Activated naive CD4-positive, alpha-beta T cell treated with anti-CD3 and anti-CD28 coated beads, Interleukin-2, amount 50 U/mL, for 16 hours (primary cell): ENCODE measurements around the gene TRIO.

Source experiments
- DNase-seq: peaks from one replicate; pipeline ENCODE4 v3.0.0-alpha.2; 2020

TRIO gene

GRCh38 chr5:14171046-14171445 lies 27.9 kb downstream of the TRIO start:
- DNase-seq: no peak

GRCh38 chr5:14171621-14172020 lies 28.5 kb downstream of the TRIO start:
- no peak for DNase-seq

DNA sequence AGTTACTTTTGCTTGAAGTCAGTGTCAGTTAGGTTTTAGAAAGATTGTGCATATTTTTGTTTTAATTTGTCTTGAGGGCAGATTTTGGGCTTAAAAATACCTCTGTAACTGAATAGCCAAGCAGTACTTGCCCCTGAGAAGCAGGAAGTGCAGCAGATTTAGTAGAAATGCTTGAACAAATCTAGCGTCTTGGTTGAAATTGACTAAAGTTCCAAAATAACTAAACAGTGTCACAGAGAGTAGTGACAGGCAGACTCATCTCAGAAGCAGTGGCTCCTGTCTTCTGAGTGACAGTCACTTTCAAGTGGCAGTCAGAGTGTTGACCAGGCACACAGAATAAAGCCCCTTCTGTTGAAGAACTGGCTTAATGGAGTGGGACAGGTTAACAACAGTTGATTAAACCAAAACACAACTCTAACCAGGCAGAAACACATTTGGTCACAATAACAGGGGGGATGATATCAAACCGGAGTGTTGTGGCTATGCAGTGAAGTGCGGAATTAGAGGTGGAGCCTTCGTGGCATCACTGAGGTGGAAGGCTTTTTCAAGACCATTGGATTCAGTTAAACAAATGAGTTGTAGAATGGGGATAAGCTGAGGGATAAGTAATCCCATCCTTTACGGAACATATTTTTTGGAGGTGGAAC lies 29.1 kb downstream of the TRIO start:
- DNase-seq: no peak

DNA sequence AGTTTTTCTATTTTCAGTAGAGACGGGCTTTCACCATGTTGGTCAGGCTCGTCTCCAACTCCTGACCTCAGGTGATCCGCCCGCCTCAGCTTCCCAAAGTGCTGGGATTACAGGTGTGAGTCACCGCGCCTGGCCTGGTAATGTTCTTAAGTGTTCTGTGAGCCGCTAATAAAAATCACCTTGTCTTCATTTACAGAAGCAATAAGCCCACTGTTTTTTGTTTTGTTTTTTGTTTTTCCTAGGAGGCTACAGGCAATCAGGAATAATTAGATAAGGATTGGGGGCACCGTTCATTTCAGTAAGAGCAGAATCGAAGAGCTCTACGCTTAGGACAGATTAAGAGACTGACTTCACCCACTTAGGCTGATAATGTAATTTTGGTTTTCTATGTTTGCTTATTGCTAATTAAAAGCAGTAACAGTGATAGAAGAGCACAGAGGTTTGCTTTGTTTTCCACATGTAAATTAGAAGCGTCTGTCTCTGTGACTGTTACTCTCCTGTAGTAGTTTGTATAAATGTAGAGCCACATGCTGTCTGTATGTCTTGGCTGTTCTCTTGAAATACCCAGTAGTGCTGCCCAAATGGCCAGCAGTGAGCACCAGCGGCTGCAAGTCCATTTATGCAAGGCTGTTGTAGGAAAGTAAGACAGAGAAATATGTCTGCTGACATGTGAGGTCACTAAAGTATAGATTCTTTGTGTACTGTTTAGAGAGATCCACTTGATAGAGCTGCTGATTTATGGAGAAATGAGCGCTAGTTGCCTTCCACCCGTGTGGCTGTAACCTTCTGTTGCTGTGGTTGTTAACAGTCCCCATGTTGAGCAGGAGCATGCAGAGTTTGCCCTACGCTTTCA lies 30.5 kb downstream of the TRIO start:
- DNase-seq: no peak

DNA sequence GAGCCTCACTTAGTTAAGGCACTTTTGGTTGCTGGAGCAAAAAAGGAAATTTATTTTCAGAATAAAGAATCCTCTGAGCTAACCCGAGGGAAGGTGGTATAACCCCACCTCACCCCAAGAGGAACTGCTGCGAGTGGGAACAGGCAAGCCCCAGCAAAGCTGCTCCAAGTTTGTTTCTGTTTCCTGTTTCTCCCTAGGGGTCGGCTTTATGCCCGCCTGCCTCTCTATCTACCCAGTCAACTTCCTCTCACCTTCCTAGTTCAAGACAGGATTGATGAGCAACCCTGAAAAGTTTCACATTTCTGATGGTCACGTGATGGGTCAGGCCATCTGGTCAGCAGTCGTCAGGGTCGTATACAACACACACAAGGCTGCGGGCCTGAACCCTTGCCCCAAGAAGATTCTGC lies 31.1 kb downstream of the TRIO start:
- no peak for DNase-seq

DNA sequence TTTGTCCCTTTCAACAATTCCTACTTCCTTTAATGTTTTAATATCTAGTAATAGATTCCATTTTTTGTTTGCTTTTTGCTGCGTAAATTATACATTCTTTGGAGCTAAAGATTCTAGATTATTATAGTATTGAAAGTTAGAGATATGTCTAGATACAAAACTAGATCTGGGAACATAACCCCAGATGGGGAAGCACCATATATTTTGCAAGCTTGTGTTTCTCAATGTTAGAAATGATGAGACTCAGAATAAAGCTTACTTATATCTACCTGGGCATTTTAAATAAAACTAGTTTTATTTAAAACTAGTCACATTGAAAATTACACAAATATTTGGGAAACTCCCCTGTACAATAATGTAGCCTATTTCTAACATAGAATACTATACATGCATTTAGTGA lies 32.2 kb downstream of the TRIO start:
- no peak for DNase-seq

DNA sequence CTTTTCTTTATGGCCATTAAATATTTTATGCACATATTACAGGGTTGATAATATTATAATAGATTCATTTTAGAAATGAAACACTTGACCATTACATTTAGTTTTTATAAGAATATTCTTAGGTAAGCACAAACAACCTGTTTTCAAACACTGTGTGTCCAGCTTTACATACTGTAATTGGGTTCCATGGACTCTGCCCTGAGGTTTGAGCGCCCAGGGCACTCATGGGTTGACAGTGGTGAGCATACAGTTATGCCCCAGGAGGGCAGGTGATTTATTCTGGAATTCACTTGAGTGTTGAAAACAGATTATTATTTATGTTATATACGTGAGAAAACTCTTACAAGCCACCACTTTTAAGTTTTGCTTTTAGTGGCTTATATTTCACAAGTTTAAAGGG lies 33.7 kb downstream of the TRIO start:
- no peak for DNase-seq

DNA sequence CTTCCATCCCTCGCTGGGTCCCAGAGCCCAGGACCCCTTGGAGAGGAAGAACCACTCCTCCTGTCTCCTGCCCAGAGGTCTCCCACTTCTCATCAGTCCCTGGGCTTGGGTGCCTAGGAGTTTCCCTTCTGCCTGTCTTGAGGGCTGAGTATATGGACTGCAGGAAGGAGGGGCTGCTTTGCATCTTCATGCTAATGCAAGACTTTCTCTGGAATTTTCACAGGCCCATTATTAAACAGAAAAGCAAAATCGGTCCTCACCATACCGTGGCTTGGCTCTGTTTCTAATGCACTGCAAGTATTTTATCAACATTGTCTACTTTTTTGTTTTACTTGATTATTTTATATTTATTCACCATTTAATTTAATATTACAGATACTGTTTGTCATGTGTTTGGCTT lies 34.5 kb downstream of the TRIO start:
- DNase-seq: no peak

- no peak for DNase-seq
These were observed 34.9 kb downstream of the TRIO start for GRCh38 chr5:14178091-14178490.

DNA sequence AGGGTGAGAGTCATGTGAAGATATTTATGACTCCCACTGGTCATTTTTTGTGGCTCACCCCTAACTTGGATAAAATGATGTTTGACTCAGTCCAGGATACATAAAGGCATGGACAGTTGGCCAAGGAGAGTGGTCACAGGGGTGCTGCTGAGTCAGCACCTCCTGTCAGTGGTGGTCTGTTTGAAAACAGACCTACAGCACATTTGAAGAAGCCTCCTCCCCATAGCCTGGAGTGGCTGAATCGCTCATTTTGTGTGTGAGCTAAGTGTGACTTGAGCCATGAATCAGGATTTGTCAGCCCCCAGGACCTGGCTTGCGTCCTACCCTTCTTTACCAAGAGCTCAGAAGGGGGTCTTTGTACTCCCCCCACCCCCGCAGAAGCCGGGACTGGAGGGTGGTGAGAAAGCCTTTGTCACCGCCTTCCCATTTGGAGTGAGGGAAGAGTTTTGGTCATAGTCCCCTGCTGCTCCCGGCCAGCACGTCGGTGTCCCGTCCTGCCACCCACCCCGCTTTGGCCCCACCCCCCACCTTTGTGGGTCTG lies 35.6 kb downstream of the TRIO start:
- DNase-seq: no peak

GRCh38 chr5:14179446-14179845 lies 36.3 kb downstream of the TRIO start:
- no peak for DNase-seq

GRCh38 chr5:14180437-14180836 lies 37.3 kb downstream of the TRIO start:
- no peak for DNase-seq

- no peak for DNase-seq
These were observed 38.3 kb downstream of the TRIO start for GRCh38 chr5:14181299-14181968.

- DNase-seq: no peak
These were observed 39.6 kb downstream of the TRIO start for GRCh38 chr5:14182761-14183160.

DNA sequence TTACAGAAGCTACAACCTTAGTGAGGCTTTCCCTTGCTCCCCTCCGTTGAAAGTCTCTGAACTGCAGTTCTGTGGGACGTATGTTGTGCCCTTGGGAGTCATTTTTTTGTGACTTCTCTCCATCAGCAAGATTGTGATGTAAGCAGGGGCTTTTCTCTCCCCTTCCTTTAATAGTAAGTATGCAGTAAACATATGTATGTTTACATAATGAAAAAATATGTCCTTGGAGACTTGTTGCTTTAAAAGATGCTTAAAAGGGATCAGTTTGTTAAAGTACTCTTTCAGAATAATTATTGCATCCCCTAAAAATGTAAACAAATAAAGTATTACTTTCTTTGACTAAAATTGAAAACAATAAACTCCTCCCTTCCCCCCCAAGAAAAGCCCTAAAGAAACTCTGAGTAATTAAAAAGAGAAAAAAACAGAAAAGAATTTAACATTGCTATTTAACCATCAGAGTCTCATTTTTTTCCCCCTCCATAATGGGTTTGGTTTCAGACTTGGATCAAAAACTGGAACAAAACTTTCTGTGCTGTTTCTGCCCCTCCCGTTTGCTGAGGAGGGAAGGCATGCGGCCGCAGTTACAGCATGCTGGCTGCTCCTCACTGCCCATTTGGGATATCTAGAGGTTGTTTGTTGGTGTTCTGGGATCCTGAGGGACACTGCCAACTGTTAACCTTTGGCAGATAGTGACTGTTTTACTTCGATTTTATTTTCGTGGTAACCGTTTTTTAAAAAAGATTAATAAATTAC lies 40.2 kb downstream of the TRIO start:
- no peak for DNase-seq

DNA sequence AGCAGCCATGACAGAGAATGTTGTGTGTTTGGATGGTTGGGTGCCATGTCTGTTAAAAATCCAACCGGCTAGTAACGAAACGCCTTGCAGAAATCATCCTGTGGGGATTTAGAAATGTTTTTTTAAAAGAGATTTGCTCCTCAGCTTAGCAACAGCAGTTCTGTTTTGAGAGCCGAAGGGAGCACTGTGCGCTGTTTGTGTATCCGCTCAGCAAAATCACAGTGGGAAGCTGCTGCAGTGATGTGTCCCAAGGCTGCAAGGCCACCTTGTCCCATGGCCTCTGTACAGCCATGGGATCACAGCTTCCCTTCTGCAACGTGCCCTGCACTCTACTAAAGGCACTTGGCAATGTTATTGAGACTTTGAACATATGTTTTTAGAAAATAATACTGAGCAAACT lies 40.9 kb downstream of the TRIO start:
- no peak for DNase-seq

- DNase-seq: no peak
These were observed 41.6 kb downstream of the TRIO start for GRCh38 chr5:14184725-14185124.

DNA sequence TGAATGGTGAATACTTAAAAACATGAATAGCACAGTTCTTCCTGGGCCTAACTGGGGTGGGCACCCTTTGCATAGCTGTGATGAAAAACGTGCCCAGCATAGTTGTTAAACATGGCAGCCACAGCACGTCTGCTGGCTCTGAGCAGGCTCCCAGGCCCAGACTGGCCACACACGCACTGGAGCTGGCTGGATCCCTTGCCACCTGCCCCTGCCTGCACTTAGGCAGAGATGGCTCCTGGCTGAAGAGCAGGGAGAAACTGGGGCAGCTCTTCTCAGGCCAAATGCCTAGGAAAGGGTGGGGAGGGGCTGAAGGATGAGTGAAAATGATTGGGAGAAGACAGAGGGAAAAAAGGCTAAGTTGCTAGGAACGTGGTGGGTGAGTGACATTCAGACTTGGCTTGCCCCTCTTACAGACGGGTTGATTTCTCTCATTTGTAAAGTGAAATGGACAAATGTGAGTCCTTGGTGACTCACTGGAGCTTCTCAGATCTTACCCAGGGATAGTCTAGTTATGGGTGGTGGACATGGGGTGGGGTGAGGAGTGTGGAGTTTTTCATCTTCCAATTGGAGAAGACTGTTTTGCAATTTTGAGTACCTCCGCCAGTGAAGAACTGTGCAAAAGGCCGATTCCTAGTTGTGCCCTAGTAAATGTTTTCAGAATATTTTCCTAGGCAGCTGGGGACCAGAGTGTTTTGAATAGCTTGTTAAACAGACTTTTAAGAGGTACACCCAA lies 42.4 kb downstream of the TRIO start:
- DNase-seq: no peak

DNA sequence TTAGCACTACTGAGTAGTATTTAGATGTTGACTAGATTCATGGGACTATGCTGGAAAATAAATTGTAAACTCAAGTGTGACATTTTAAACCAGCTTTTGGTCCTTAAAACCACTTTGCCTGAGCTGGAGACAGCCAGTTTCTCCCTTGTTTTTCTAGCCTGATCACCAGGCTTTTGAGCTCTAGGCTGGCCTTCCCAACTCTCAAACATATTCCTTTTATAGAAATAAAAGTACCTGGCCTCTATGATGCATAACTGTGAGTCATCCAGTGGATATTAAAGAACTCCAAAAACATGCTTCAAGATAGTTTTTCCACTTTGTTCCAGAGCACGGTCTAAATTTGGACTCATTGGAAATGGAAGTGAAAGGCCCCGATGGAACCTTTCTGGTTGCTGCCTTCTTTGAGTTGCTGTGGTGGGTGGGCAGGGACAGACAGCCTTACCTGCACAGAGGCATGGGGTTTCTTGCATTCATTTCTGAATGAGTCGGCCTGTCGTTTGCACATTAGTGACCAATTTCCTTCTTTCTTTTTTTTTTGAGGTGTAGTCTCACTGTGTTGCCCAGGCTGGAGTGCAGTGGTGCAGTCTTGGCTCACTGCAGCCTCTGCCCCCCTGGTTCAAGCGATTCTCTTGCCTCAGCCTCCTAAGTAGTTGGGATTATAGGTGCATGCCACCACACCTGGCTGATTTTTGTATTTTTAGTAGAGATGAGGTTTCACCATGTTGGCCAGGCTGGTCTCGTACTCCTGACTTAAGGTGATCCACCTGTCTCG lies 43.1 kb downstream of the TRIO start:
- no peak for DNase-seq

- no peak for DNase-seq
These were observed 44.0 kb downstream of the TRIO start for GRCh38 chr5:14187157-14187556.

DNA sequence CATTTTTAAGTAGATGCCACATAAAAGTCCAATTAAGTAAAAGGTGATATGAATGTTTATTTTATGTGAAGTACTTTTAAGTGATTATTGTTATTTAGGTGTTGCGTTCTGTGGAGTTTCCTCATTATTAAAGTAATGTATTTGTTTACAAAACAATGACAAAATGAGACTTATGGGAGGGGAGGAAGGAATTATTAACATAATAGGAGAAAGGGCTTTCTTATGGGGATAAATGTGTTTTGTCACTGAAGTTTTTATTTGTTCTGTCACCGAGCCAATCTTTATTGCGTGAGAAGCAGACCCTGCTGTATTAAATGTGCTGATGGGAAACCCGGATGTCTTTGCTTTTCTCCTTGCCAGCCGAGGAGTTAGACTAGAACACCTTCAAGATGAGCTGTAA lies 44.5 kb downstream of the TRIO start:
- no peak for DNase-seq

GRCh38 chr5:14188778-14189177 lies 45.6 kb downstream of the TRIO start:
- DNase-seq: no peak
